ENCODE measurements around the gene HECW1. TPM values are rescaled to one million over a fixed set of nuclear protein-coding genes. Genes with fewer than 3 reads are reported as not detected.

Gene HECW1
- total RNA-seq, 3 donors from 2014 or later = 0.48 to 1.9 (median 0.66) TPM

DNA sequence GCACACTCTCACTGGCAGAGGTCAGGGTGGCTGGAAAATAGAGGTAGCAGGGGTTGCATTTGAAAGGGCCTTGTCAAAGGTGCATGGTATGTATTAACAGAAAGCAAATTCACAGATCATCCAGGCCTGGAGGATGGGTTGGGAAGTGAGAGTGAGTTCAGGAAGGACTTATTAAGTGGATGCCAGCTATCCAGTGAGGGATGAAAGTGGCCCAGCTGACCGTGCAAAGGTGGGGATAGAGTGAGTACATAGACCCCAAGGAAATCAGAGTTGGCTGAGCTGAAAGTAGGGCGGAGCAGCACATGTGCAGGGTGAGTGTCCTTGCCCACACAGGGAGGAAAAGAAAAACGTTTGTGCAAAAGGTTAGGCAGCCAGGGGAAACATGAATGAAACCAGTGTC is 58.1 kb downstream of the HECW1 start:
- DNase-seq (ENCODE audit: low spot score in 2 of 2) = no peak
- Histone ChIP-seq H3K9me3 (no peaks in the 10 kb centered on the region), H3K4me1 (no peaks in the 10 kb centered on the region), H3K27ac (no peak overlapping the region), H3K4me3 (no peak overlapping the region), H3K27me3 (no peaks in the 10 kb centered on the region), H3K36me3 (no peaks in the 10 kb centered on the region)
- TF ChIP-seq POLR2A (IDR thresholded peaks at IDR 0.05) (no peak), POLR2AphosphoS5 (IDR thresholded peaks at IDR 0.05) (no peak), CTCF (IDR thresholded peaks at IDR 0.05) (no peak)
- intact Hi-C loops (cut with DNase I; ENCODE audit: low total_unique reads) = no loop called here

- Histone ChIP-seq H3K4me3 (no peak overlapping the region), H3K9me3 (no peaks in the 10 kb centered on the region), H3K4me1 (no peaks in the 10 kb centered on the region), H3K36me3 (no peaks in the 10 kb centered on the region), H3K27me3 (no peaks in the 10 kb centered on the region), H3K27ac (no peak overlapping the region)
- TF ChIP-seq CTCF (IDR thresholded peaks at IDR 0.05) (no peak), POLR2A (IDR thresholded peaks at IDR 0.05) (no peak), POLR2AphosphoS5 (IDR thresholded peaks at IDR 0.05) (no peak)
- intact Hi-C loops (cut with DNase I; ENCODE audit: low total_unique reads) = no loop called here
- DNase-seq (ENCODE audit: low spot score in 2 of 2) = no peak
These were observed 63.2 kb downstream of the HECW1 start for GRCh38 chr7:43175570-43176200.

DNA sequence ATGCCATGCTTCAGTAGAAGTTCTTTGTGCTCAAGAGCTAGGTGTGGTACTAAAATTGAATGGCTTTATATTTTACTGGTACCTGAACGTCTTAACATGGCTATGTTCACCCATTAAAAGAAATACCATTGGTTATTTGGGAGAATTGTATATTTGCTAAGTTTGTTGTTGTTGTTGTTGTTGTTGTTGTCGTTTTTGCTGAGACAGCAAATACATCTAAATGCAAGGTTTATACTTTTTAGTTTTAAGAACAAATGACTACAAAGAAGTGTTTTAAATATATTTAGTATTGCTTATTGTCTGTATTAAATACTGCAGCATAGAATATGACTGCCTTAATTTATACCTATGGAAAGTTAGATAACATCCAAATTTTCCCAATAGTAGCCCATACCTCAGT is 66.9 kb downstream of the HECW1 start:
- Histone ChIP-seq H3K36me3 (no peaks in the 10 kb centered on the region), H3K4me3 (no peak overlapping the region), H3K27ac (no peak overlapping the region), H3K9me3 (no peaks in the 10 kb centered on the region), H3K27me3 (no peaks in the 10 kb centered on the region), H3K4me1 (no peaks in the 10 kb centered on the region)
- no peak for TF ChIP-seq CTCF (IDR thresholded peaks at IDR 0.05)
- no peak for TF ChIP-seq POLR2A (IDR thresholded peaks at IDR 0.05)
- no peak for TF ChIP-seq POLR2AphosphoS5 (IDR thresholded peaks at IDR 0.05)
- DNase-seq (ENCODE audit: low spot score in 2 of 2) = no peak
- intact Hi-C loops (cut with DNase I; ENCODE audit: low total_unique reads) = no loop called here

- Histone ChIP-seq H3K9me3 (no peaks in the 10 kb centered on the region), H3K4me1 (no peaks in the 10 kb centered on the region), H3K36me3 (no peaks in the 10 kb centered on the region), H3K27me3 (no peaks in the 10 kb centered on the region), H3K4me3 (no peak overlapping the region), H3K27ac (no peak overlapping the region)
- intact Hi-C loops (cut with DNase I; ENCODE audit: low total_unique reads) = no loop called here
- TF ChIP-seq POLR2AphosphoS5 (IDR thresholded peaks at IDR 0.05) = no peak
- TF ChIP-seq CTCF (IDR thresholded peaks at IDR 0.05) = no peak
- no peak for TF ChIP-seq POLR2A (IDR thresholded peaks at IDR 0.05)
- no peak for DNase-seq (ENCODE audit: low spot score in 2 of 2)
These were observed 80.5 kb downstream of the HECW1 start for GRCh38 chr7:43192806-43193460.

DNA sequence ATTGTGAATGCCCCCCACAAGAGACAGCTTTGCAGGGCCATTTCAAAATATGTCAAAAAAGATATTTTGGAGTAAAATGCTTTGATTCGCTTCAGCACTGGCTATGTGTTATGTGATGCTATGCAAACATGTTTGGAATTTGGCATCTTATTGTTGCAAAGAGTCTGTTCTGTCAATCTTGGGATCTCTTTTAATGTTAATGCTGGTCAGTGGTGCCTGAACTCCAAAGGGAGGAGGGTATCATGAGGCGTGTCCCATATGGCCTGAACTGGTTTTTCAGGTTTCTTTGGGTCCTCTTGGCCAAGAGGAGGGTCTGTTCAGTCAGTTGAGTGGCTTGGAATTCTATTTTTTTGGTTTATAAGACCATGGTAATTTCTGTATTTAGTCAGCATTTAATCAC is 81.4 kb downstream of the HECW1 start:
- intact Hi-C loops (cut with DNase I; ENCODE audit: low total_unique reads) = no loop called here
- H3K9me3 ChIP-seq = no peaks in the 10 kb centered on the region
- DNase-seq (ENCODE audit: low spot score in 2 of 2) = no peak
- H3K27me3 ChIP-seq = no peaks in the 10 kb centered on the region
- TF ChIP-seq POLR2AphosphoS5 (IDR thresholded peaks at IDR 0.05) (no peak), CTCF (IDR thresholded peaks at IDR 0.05) (no peak), POLR2A (IDR thresholded peaks at IDR 0.05) (no peak)
- no peaks in the 10 kb centered on the region for H3K4me1 ChIP-seq
- H3K4me3 ChIP-seq = no peak overlapping the region
- H3K36me3 ChIP-seq = no peaks in the 10 kb centered on the region
- H3K27ac ChIP-seq = no peak overlapping the region

Data from breast epithelium (tissue), 4 donors.